ENCODE data around the gene TBXAS1. TPM values are rescaled to one million over a fixed set of nuclear protein-coding genes. Genes with fewer than 3 reads are reported as not detected.

Gene TBXAS1
- total and polyA plus RNA-seq, 8 donors, result 0.74 to 18.4 (median 2.2) TPM

GRCh38 chr7:140009735-140010134 lies 180.7 kb downstream of the TBXAS1 start:
- DNase-seq (peak; percentile 57 to 83 (median 69)), FAIRE-seq (no peak), ATAC-seq (peak; percentile 42 to 70 (median 57))
- H3K36me3 ChIP-seq, result no peaks in the 10 kb centered on the region
- 54 to 58% methylated on average over 7 to 11 of the region's 11 CpGs for WGBS, 2 donors
- H3K27me3 ChIP-seq, result no peaks in the 10 kb centered on the region
- no peak overlapping the region for H3K4me3 ChIP-seq
- TF ChIP-seq CTCF (IDR thresholded peaks at IDR 0.05), result no peak
- intact Hi-C loops (cut with DNase I), result loop anchor here in 2 of 3 donors (10.0 kb wide), 2 partner anchors 235 to 515 kb away; partner anchors contain the start of gene HIPK2 (in 1 of the 2)
- peaks cover 0 to 8% (median 0%) of the 10 kb centered on the region in 3 donors for H3K4me1 ChIP-seq
- H3K27ac ChIP-seq, result peak overlapping the region in 1 of 4 donors; percentile 13
- H3K9me3 ChIP-seq, result no peaks in the 10 kb centered on the region

- H3K27me3 ChIP-seq, result no peaks in the 10 kb centered on the region
- TF ChIP-seq CTCF (IDR thresholded peaks at IDR 0.05), result no peak
- H3K4me1 ChIP-seq, result peaks cover 0 to 8% (median 0%) of the 10 kb centered on the region in 3 donors
- DNase-seq (peak in 3 of 6 donors; percentile 27 to 55 (median 42)), FAIRE-seq (no peak), ATAC-seq (peak; percentile 42 to 66 (median 52))
- peak overlapping the region in 1 of 4 donors; percentile 13 for H3K27ac ChIP-seq
- 44 to 45% methylated on average over 9 of the region's 9 CpGs for WGBS, 2 donors
- no peaks in the 10 kb centered on the region for H3K36me3 ChIP-seq
- H3K9me3 ChIP-seq, result no peaks in the 10 kb centered on the region
- intact Hi-C loops (cut with DNase I), result no loop called here
- no peak overlapping the region for H3K4me3 ChIP-seq
Observed at GRCh38 chr7:140010194-140010895, 181.3 kb downstream of the TBXAS1 start.

GRCh38 chr7:140013676-140014075 lies 184.6 kb downstream of the TBXAS1 start:
- no peaks in the 10 kb centered on the region for H3K36me3 ChIP-seq
- H3K4me1 ChIP-seq, result peaks cover 0 to 6% (median 0%) of the 10 kb centered on the region in 3 donors
- no peak overlapping the region for H3K4me3 ChIP-seq
- TF ChIP-seq CTCF (IDR thresholded peaks at IDR 0.05), result no peak
- DNase-seq (peak in 1 of 6 donors; percentile 27), ATAC-seq (no peak), FAIRE-seq (no peak)
- intact Hi-C loops (cut with DNase I), result no loop called here
- H3K27ac ChIP-seq, result no peak overlapping the region
- no peaks in the 10 kb centered on the region for H3K27me3 ChIP-seq
- no peaks in the 10 kb centered on the region for H3K9me3 ChIP-seq
- 94 to 98% methylated on average over 4 of the region's 4 CpGs for WGBS, 2 donors

GRCh38 chr7:140014123-140014522 lies 185.1 kb downstream of the TBXAS1 start:
- Histone ChIP-seq H3K27ac (no peak overlapping the region), H3K36me3 (no peaks in the 10 kb centered on the region), H3K4me3 (no peak overlapping the region), H3K27me3 (no peaks in the 10 kb centered on the region), H3K4me1 (peaks cover 0 to 1% (median 0%) of the 10 kb centered on the region in 3 donors), H3K9me3 (no peaks in the 10 kb centered on the region)
- TF ChIP-seq CTCF (IDR thresholded peaks at IDR 0.05), result no peak
- WGBS, 2 donors, result 93 to 95% methylated on average over 10 of the region's 10 CpGs
- intact Hi-C loops (cut with DNase I), result no loop called here
- ATAC-seq, result no peak
- DNase-seq, result peak in 1 of 6 donors; percentile 21
- no peak for FAIRE-seq

- no peak for TF ChIP-seq CTCF (IDR thresholded peaks at IDR 0.05)
- no peak for ATAC-seq
- no peak overlapping the region for H3K4me3 ChIP-seq
- WGBS, 2 donors, result 89 to 93% methylated on average over 11 of the region's 11 CpGs
- H3K27ac ChIP-seq, result no peak overlapping the region
- intact Hi-C loops (cut with DNase I), result no loop called here
- no peak for FAIRE-seq
- DNase-seq, result peak in 1 of 6 donors; percentile 39
- no peaks in the 10 kb centered on the region for H3K9me3 ChIP-seq
- H3K4me1 ChIP-seq, result no peaks in the 10 kb centered on the region
- no peaks in the 10 kb centered on the region for H3K36me3 ChIP-seq
- no peaks in the 10 kb centered on the region for H3K27me3 ChIP-seq
Observed at GRCh38 chr7:140015471-140015970, 186.5 kb downstream of the TBXAS1 start.
